GM12872 (cell line): Measurements from ENCODE around the gene BCL2.

Source experiments
- TF ChIP-seq, protein P1 (sequence below): IDR thresholded peaks from 3 replicates; pipeline ENCODE4 v1.5.1; 2011; ENCODE audit warnings: low read depth, mild to moderate bottlenecking, low read length, moderate library complexity; ENCODE audit not compliant: insufficient read depth

Gene BCL2

DNA sequence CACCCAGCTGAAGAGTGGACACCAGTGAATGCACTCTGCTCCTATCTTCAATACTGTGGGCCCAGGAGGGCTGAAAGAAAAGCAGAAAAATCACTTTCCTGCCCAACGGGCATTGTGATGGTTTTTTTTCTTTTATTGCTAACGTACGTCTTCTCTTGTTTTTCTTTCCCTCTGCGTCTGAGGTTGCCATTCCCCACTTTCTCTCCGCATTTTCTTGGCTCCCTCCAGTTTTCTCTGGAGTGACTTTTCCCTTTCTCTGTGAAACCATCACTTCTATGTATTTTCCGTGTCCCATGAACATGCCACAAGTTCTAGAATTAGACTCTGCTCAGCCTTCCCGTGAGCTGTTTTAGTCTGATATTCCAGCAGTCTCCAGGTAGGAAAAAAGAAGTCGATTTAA is 169.2 kb downstream of the BCL2 start:
- TF ChIP-seq, protein P1, sequence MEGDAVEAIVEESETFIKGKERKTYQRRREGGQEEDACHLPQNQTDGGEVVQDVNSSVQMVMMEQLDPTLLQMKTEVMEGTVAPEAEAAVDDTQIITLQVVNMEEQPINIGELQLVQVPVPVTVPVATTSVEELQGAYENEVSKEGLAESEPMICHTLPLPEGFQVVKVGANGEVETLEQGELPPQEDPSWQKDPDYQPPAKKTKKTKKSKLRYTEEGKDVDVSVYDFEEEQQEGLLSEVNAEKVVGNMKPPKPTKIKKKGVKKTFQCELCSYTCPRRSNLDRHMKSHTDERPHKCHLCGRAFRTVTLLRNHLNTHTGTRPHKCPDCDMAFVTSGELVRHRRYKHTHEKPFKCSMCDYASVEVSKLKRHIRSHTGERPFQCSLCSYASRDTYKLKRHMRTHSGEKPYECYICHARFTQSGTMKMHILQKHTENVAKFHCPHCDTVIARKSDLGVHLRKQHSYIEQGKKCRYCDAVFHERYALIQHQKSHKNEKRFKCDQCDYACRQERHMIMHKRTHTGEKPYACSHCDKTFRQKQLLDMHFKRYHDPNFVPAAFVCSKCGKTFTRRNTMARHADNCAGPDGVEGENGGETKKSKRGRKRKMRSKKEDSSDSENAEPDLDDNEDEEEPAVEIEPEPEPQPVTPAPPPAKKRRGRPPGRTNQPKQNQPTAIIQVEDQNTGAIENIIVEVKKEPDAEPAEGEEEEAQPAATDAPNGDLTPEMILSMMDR = no peak

- TF ChIP-seq, protein P1 = no peak
These were observed 170.3 kb downstream of the BCL2 start for GRCh38 chr18:63149302-63149587.

DNA sequence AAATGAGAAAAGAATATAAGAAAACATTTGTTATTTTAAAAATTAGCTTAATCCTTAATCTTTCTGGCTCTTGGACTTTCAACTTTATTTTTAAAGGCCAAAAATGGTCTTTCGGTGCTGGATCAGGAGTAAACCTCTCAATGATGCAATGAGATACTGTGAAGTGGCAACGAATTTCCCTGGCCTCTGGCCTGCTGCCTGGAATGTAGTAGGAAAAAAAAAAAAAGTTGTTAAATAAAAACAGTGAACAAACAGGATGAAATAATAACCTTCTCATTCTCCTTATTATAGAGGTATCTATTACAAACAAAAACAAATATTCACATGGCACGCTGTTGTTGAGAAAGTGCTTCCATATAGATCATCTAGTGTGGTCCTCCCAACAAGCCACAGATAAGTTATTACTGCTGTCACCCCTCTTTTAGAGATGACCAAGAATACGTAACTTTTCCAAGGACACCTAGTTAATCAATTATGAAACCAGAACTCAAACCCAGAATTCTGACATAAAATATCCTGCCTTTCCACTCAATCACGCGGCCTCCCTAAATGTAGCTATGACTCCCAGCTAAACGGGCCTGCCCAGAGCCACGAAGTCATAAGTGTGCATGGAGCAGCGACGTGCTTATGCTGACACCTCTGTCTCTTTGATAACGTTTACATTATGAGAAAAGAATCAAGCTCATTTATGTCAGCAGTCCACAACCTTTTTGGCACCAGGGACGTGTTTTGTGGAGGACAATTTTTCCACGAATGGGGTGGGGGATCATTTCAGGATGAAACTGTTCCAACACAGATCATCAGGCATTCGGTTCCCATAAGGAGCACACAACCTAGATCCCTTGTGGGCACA is 170.9 kb downstream of the BCL2 start:
- TF ChIP-seq, protein P1 = no peak

DNA sequence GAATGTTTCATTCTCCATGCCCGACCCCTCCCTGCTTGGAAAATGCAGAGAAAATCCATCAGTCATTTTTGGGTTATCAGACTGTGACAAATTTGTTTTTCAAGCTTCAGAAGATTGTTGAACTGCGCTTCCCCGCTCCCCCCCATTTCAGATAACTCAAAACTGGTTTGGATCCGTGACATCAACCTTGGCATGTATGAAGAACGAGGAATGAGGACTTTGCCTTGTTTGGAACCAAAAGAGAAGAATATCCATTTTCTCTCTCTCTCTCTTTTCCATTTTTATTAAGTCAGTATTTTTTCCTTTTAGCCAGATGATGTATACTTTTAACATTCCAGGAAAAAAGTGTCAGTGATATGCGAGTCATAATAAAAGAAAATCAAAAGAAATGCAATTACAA is 171.6 kb downstream of the BCL2 start:
- TF ChIP-seq, protein P1 = no peak

DNA sequence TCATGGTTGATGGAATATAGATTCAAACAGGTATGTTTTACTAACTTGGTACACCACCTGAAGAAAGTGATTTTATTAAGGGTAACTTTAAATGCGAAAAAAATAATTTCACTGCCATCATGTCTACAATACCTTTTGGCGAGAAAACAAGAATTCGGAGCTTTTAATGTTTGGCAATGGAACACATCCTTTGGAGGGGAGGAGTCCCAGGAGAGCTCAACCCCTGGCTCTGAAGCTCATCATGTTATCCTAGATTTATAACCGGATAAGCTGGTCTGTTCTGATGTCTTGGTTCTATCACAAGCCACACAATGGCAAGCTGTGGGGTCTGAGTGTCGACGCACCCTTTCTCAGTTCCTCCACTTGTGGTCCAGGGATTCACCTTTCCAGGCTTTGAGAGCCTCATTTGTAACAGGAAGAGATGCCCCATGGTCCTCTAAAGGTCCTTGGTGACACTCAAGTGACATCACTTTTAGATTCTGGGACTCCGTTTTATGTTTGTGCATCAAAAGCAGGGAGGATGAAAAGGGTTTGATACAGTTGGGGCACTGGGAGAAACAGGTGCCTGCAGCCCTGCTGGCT is 172.7 kb downstream of the BCL2 start:
- TF ChIP-seq, protein P1 = no peak

DNA sequence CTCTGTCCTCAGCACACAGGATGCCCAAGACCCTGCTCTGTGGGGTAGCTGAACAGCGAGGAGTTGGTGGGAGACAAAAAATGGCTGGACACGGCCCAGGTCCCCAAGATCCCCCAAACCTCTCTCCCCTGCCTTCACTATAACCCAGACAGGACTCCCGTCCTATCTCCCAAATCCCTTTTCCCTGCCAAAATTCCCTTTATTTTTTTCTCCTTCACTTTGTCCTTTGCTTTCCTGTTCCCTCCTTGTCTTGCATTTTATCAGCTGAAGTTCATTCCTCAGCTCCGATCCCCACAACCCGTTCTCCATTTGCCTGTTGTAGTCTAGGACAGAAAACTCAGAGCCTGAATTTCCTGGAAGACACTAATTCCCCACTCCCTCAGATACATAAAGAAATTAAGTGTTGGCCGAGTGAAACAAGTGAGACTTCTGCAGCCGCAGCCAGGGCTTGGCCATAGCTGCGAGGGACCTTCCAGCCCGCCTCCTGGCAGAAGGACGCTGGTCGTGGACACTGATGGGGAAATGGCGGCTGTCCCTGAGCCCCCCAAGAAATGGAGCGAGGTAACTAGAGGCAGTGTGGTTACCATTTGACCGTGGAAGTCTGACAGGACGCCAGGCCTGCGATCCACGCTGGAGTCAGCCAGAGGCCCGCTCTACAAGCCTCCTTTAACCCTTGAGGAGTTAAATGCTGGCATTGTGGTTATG is 173.6 kb downstream of the BCL2 start:
- TF ChIP-seq, protein P1 = no peak

DNA sequence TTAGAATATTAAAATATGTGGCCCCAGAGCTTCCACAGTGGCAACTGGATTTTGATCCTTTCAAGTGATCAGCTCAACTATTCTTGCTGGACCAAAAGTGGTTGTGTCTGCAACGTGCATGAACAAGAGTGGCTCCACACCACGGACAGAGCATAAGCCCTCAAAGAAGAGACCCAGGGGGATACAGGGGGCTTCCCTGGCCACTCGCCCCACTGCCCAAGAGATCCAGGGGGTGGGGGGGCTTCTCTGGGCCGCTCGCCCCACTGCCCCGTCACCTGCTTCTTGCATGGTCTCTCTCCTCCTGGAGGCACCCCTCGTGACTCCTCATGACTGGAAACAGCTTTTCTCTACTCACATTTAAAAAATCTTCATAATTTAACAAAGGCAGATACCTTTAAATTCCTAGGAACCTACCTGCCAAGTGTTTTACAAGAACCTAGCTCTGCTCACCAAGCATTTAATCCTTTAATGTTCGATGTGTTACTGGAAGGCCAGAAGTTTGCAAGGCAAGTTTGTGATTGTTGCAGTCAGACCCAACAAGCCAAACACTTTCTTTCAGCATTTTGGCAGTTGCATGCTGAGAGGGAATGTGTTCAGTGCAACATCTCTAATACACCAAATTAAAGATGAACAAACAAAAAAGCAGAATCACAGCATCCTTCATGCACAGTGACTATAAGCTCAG is 174.3 kb downstream of the BCL2 start:
- TF ChIP-seq, protein P1 = no peak
